ENCODE data around the gene P2RY12. TPM values are rescaled to one million over a fixed set of nuclear protein-coding genes. Genes with fewer than 3 reads are reported as not detected.
A peak's percentile ranks its signal among the peaks of the same experiment; 100 is the strongest.

P2RY12 gene
- total RNA-seq, 1 experiment from 2014 or later = not detected

GRCh38 chr3:151303751-151304150 is 80.8 kb downstream of the P2RY12 start:
- Mint-ChIP-seq H3K9me3 (ENCODE audit: unreplicated experiment) (no peaks in the 10 kb centered on the region), H3K4me3 (ENCODE audit: unreplicated experiment) (no peak overlapping the region), H3K27me3 (ENCODE audit: insufficient read depth, unreplicated experiment) (no peaks in the 10 kb centered on the region), H3K36me3 (ENCODE audit: insufficient read depth, unreplicated experiment) (peaks cover 11% of the 10 kb centered on the region), H3K27ac (ENCODE audit: unreplicated experiment) (peak overlapping the region; percentile 82), H3K4me1 (ENCODE audit: low read depth, unreplicated experiment) (peaks cover 31% of the 10 kb centered on the region)
- DNase-seq = no peak
- intact Hi-C loops (cut with micrococcal nuclease; ENCODE audit: unreplicated experiment) = no loop called here
- no TSS peak for BruUV-seq (replicated peaks)
- H3K9me3 ChIP-seq = no peaks in the 10 kb centered on the region
- ChIA-PET CTCF (no interaction called here), POLR2A (no interaction called here)
- H3K36me3 ChIP-seq (ENCODE audit: control insufficient read depth, insufficient read depth, low read length) = no peaks in the 10 kb centered on the region
- H3K4me3 ChIP-seq (ENCODE audit: low read depth, low read length) = no peak overlapping the region
- TF ChIP-seq CTCF (IDR thresholded peaks at IDR 0.05; ENCODE audit: insufficient read depth in 1 of 2, low read depth in 1 of 2, low read length in 1 of 2, severe bottlenecking in 1 of 2, unreplicated experiment in 1 of 2) = no peak
- peaks cover 13% of the 10 kb centered on the region for H3K4me1 ChIP-seq
- H3K27me3 ChIP-seq (replicated peaks; ENCODE audit: control insufficient read depth, insufficient read depth, low read length) = no peaks in the 10 kb centered on the region

- Mint-ChIP-seq H3K4me1 (ENCODE audit: low read depth, unreplicated experiment) (peaks cover 31% of the 10 kb centered on the region), H3K27ac (ENCODE audit: unreplicated experiment) (no peak overlapping the region), H3K9me3 (ENCODE audit: unreplicated experiment) (no peaks in the 10 kb centered on the region), H3K4me3 (ENCODE audit: unreplicated experiment) (no peak overlapping the region), H3K36me3 (ENCODE audit: insufficient read depth, unreplicated experiment) (peaks cover 10% of the 10 kb centered on the region), H3K27me3 (ENCODE audit: insufficient read depth, unreplicated experiment) (no peaks in the 10 kb centered on the region)
- BruUV-seq (replicated peaks) = no TSS peak
- H3K4me1 ChIP-seq = peaks cover 13% of the 10 kb centered on the region
- POLR2A ChIA-PET = no interaction called here
- H3K9me3 ChIP-seq = no peaks in the 10 kb centered on the region
- DNase-seq = no peak
- no peak for TF ChIP-seq CTCF (IDR thresholded peaks at IDR 0.05; ENCODE audit: insufficient read depth in 1 of 2, low read depth in 1 of 2, low read length in 1 of 2, severe bottlenecking in 1 of 2, unreplicated experiment in 1 of 2)
- CTCF ChIA-PET = no interaction called here
- no peak overlapping the region for H3K4me3 ChIP-seq (ENCODE audit: low read depth, low read length)
- intact Hi-C loops (cut with micrococcal nuclease; ENCODE audit: unreplicated experiment) = no loop called here
- H3K27me3 ChIP-seq (replicated peaks; ENCODE audit: control insufficient read depth, insufficient read depth, low read length) = no peaks in the 10 kb centered on the region
- H3K36me3 ChIP-seq (ENCODE audit: control insufficient read depth, insufficient read depth, low read length) = no peaks in the 10 kb centered on the region
These were observed 82.8 kb downstream of the P2RY12 start for GRCh38 chr3:151301787-151302186.

GRCh38 chr3:151300539-151300938 is 84.0 kb downstream of the P2RY12 start:
- peaks cover 26% of the 10 kb centered on the region for H3K4me1 Mint-ChIP-seq (ENCODE audit: low read depth, unreplicated experiment)
- no peaks in the 10 kb centered on the region for H3K9me3 Mint-ChIP-seq (ENCODE audit: unreplicated experiment)
- Histone ChIP-seq H3K36me3 (ENCODE audit: control insufficient read depth, insufficient read depth, low read length) (no peaks in the 10 kb centered on the region), H3K4me1 (peaks cover 9% of the 10 kb centered on the region), H3K9me3 (no peaks in the 10 kb centered on the region), H3K27me3 (replicated peaks; ENCODE audit: control insufficient read depth, insufficient read depth, low read length) (no peaks in the 10 kb centered on the region), H3K4me3 (ENCODE audit: low read depth, low read length) (no peak overlapping the region)
- ChIA-PET POLR2A (no interaction called here), CTCF (no interaction called here)
- TF ChIP-seq CTCF (IDR thresholded peaks at IDR 0.05; ENCODE audit: insufficient read depth in 1 of 2, low read depth in 1 of 2, low read length in 1 of 2, severe bottlenecking in 1 of 2, unreplicated experiment in 1 of 2) = no peak
- no peak overlapping the region for H3K4me3 Mint-ChIP-seq (ENCODE audit: unreplicated experiment)
- H3K36me3 Mint-ChIP-seq (ENCODE audit: insufficient read depth, unreplicated experiment) = peaks cover 6% of the 10 kb centered on the region
- BruUV-seq (replicated peaks) = no TSS peak
- intact Hi-C loops (cut with micrococcal nuclease; ENCODE audit: unreplicated experiment) = no loop called here
- DNase-seq = no peak
- no peak overlapping the region for H3K27ac Mint-ChIP-seq (ENCODE audit: unreplicated experiment)
- no peaks in the 10 kb centered on the region for H3K27me3 Mint-ChIP-seq (ENCODE audit: insufficient read depth, unreplicated experiment)

Measured in Caco-2 (cell line).